Breast epithelium (tissue), 4 donors: Measurements from ENCODE around the gene TRIM25. TPM values are rescaled to one million over a fixed set of nuclear protein-coding genes. Genes with fewer than 3 reads are reported as not detected.

ENCODE experiments used
- DNase-seq, 2 donors: peaks; one replicate each; pipeline ENCODE4 v3.0.0-alpha.2; 2019; ENCODE audit warnings: low spot score in 2 of 2
- H3K27ac ChIP-seq, 2 donors: fragments of 200-600 bp; sonication (generic) in 1 of 2; one replicate each; pipeline ENCODE4 v1.5.1; 2016 to 2019; ENCODE audit warnings: mild to moderate bottlenecking in 1 of 2
- H3K27me3 ChIP-seq, 2 donors: fragments of 200-600 bp; sonication (generic) in 1 of 2; one replicate each; pipeline versions ENCODE4 v1.5.1 to v1.6.0; 2017 to 2019; ENCODE audit warnings: control low read depth in 1 of 2, mild to moderate bottlenecking in 1 of 2
- H3K36me3 ChIP-seq: fragments of 200-600 bp; one replicate; pipeline ENCODE4 v1.5.1; 2019
- H3K4me1 ChIP-seq, 2 donors: fragments of 200-600 bp; sonication (generic); one replicate each; pipeline ENCODE4 v1.5.1; 2016 to 2019; ENCODE audit warnings: control low read depth in 1 of 2
- H3K4me3 ChIP-seq, 3 donors: fragments of 200-600 bp; sonication (generic); 1 replicate in 2 of 3; 2 replicates in 1 of 3; pipeline ENCODE4 v1.5.1; 2016 to 2019; ENCODE audit warnings: mild to moderate bottlenecking in 3 of 3, moderate library complexity in 2 of 3
- H3K9me3 ChIP-seq, 2 donors: fragments of 200-600 bp; sonication (generic) in 1 of 2; one replicate each; pipeline ENCODE4 v1.5.1; 2016 to 2019; ENCODE audit warnings: control low read depth in 1 of 2
- CTCF ChIP-seq, 3 donors: fragments of 450-650 bp; IDR thresholded peaks; one replicate each; pipeline ENCODE4 v1.5.1; 2016 to 2017; ENCODE audit warnings: antibody characterized with exemption in 3 of 3, mild to moderate bottlenecking in 3 of 3, moderate library complexity in 3 of 3
- POLR2A ChIP-seq: fragments of 450-650 bp; IDR thresholded peaks from one replicate; pipeline ENCODE4 v1.6.1; 2016; ENCODE audit warnings: antibody characterized with exemption, mild to moderate bottlenecking, moderate library complexity
- POLR2AphosphoS5 ChIP-seq, 3 donors: sonication (generic); formaldehyde crosslinking; IDR thresholded peaks; one replicate each; pipeline ENCODE4 v1.6.1; 2017; ENCODE audit warnings: antibody characterized with exemption in 3 of 3
- intact Hi-C: fragments of 100-400 bp; cut with DNase I; formaldehyde crosslinking; loops from one replicate; pipeline ENCODE4 v1.15.1; 2023; ENCODE audit warnings: low total_unique reads
- total RNA-seq, 3 donors: library from RNA; depleted of rRNA; stranded (reverse); fragments of >200 nt; gene quantifications; one replicate each; pipeline ENCODE4 v1.1.0, GENCODE V29; 2016

The TRIM25 gene
- total RNA-seq, 3 donors from 2014 or later, result 29.9 to 61.0 (median 37.1) TPM

- Histone ChIP-seq H3K36me3 (no peaks in the 10 kb centered on the region), H3K27ac (peak overlapping the region; percentile 91 to 92), H3K9me3 (no peaks in the 10 kb centered on the region), H3K4me1 (peaks cover 4 to 5% of the 10 kb centered on the region in 2 donors), H3K27me3 (no peaks in the 10 kb centered on the region), H3K4me3 (peak overlapping the region; percentile 84 to 95 (median 94))
- TF ChIP-seq CTCF (IDR thresholded peaks at IDR 0.05) (no peak), POLR2AphosphoS5 (IDR thresholded peaks at IDR 0.05) (no peak), POLR2A (no peak)
- intact Hi-C loops, result no loop called here
- DNase-seq, result no peak
Observed at GRCh38 chr17:56914581-56915273, 878 bp upstream of the TRIM25 start.

- no peaks in the 10 kb centered on the region for H3K36me3 ChIP-seq
- DNase-seq, result peak in 1 of 2 donors; percentile 54
- H3K4me1 ChIP-seq, result peaks cover 4 to 5% of the 10 kb centered on the region in 2 donors
- intact Hi-C loops, result no loop called here
- H3K27me3 ChIP-seq, result no peaks in the 10 kb centered on the region
- peak overlapping the region; percentile 84 to 95 (median 94) for H3K4me3 ChIP-seq
- no peak for TF ChIP-seq POLR2AphosphoS5 (IDR thresholded peaks at IDR 0.05)
- no peaks in the 10 kb centered on the region for H3K9me3 ChIP-seq
- H3K27ac ChIP-seq, result peak overlapping the region; percentile 91 to 92
Observed at GRCh38 chr17:56913353-56913866, 439 bp downstream of the TRIM25 start.

GRCh38 chr17:56913000-56913311 lies 893 bp downstream of the TRIM25 start:
- Histone ChIP-seq H3K4me1 (peaks cover 4 to 5% of the 10 kb centered on the region in 2 donors), H3K27me3 (no peaks in the 10 kb centered on the region), H3K4me3 (peak overlapping the region; percentile 84 to 95 (median 94)), H3K9me3 (no peaks in the 10 kb centered on the region), H3K27ac (peak overlapping the region; percentile 91 to 92), H3K36me3 (peaks cover 2% of the 10 kb centered on the region)
- TF ChIP-seq POLR2A (no peak), CTCF (IDR thresholded peaks at IDR 0.05) (no peak), POLR2AphosphoS5 (IDR thresholded peaks at IDR 0.05) (no peak)
- no peak for DNase-seq
- intact Hi-C loops, result no loop called here

- no peaks in the 10 kb centered on the region for H3K27me3 ChIP-seq
- peaks cover 8% of the 10 kb centered on the region for H3K36me3 ChIP-seq
- H3K9me3 ChIP-seq, result no peaks in the 10 kb centered on the region
- intact Hi-C loops, result no loop called here
- H3K4me3 ChIP-seq, result peak overlapping the region; percentile 84 to 95 (median 94)
- TF ChIP-seq CTCF (IDR thresholded peaks at IDR 0.05) (no peak), POLR2AphosphoS5 (IDR thresholded peaks at IDR 0.05) (peak; percentile 27 to 72 (median 32)), POLR2A (no peak)
- H3K27ac ChIP-seq, result peak overlapping the region; percentile 91 to 92
- peak in 1 of 2 donors; percentile 31 for DNase-seq
- H3K4me1 ChIP-seq, result peaks cover 4 to 5% of the 10 kb centered on the region in 2 donors
Observed at GRCh38 chr17:56912105-56912999, 1.5 kb downstream of the TRIM25 start.

- H3K27ac ChIP-seq, result peak overlapping the region; percentile 48 to 64
- no peak for TF ChIP-seq CTCF (IDR thresholded peaks at IDR 0.05)
- TF ChIP-seq POLR2AphosphoS5 (IDR thresholded peaks at IDR 0.05), result no peak
- TF ChIP-seq POLR2A, result no peak
- H3K4me1 ChIP-seq, result peaks cover 4 to 5% of the 10 kb centered on the region in 2 donors
Observed at GRCh38 chr17:56910509-56911235, 3.2 kb downstream of the TRIM25 start.

More at GRCh38 chr17:56910509-56911235, 3.2 kb downstream of the TRIM25 start:
- DNase-seq, result no peak
- peak overlapping the region in 2 of 3 donors; percentile 9 to 94 for H3K4me3 ChIP-seq
- no peaks in the 10 kb centered on the region for H3K27me3 ChIP-seq
- intact Hi-C loops, result no loop called here
- no peaks in the 10 kb centered on the region for H3K9me3 ChIP-seq
- H3K36me3 ChIP-seq, result peaks cover 10% of the 10 kb centered on the region
